ENCODE data around the gene RAB18. TPM values are rescaled to one million over a fixed set of nuclear protein-coding genes. Genes with fewer than 3 reads are reported as not detected.

Gene RAB18
- total and polyA plus RNA-seq, 2 of the 8 experiments (the other 6 are each of a cell fraction or from before 2014, with no cell fraction given) = 14.7 to 69.7 TPM

GRCh38 chr10:27540672-27541071, 36.6 kb downstream of the RAB18 start:
- Histone ChIP-seq H3K14ac (ENCODE audit: insufficient read length) (no peak overlapping the region), H2BK12ac (ENCODE audit: low read depth, low read length) (no peak overlapping the region), H4K20me1 (replicated peaks in 1 of 2; ENCODE audit: control insufficient read depth in 1 of 2, insufficient read depth in 2 of 2, low read length in 2 of 2) (no peaks in the 10 kb centered on the region), H4K5ac (ENCODE audit: insufficient read length, low read depth, low read length) (no peak overlapping the region), H3K56ac (replicated peaks; ENCODE audit: insufficient read length, low read depth, low read length) (no peak overlapping the region), H3K4me1 (replicated peaks in 1 of 4; ENCODE audit: control insufficient read depth in 3 of 4, insufficient read depth in 4 of 4, low read length in 3 of 4) (no peaks in the 10 kb centered on the region), H3K27me3 (replicated peaks in 1 of 4; ENCODE audit: control insufficient read depth in 3 of 4, extremely low read depth in 1 of 4, insufficient read depth in 3 of 4, low read length in 3 of 4) (no peaks in the 10 kb centered on the region), H3K9me3 (ENCODE audit: insufficient read depth in 2 of 2, low read depth in 1 of 2, low read length in 1 of 2) (no peaks in the 10 kb centered on the region), H3K79me2 (ENCODE audit: control insufficient read depth in 1 of 2, insufficient read depth in 2 of 2, low read length in 2 of 2) (no peaks in the 10 kb centered on the region), H2BK20ac (ENCODE audit: low read length) (no peak overlapping the region), H3K4me3 (ENCODE audit: extremely low read depth in 1 of 4, insufficient read depth in 2 of 4, low read depth in 3 of 4, low read length in 4 of 4) (no peak overlapping the region), H2BK5ac (ENCODE audit: low read depth, low read length) (no peak overlapping the region), H3K9ac (replicated peaks in 1 of 4; ENCODE audit: extremely low read depth in 1 of 4, low read depth in 3 of 4, low read length in 3 of 4) (no peak overlapping the region), H3K36me3 (ENCODE audit: control insufficient read depth in 2 of 4, insufficient read depth in 4 of 4, low read length in 3 of 4) (peaks cover 0 to 20% (median 2%) of the 10 kb centered on the region in 4 experiments; a peak in 1 of 8 replicates), H4K8ac (ENCODE audit: extremely low read depth, insufficient read depth, low read length) (no peak overlapping the region), H2BK15ac (ENCODE audit: low read length) (no peak overlapping the region), H2AK5ac (ENCODE audit: low read depth, low read length) (no peak overlapping the region), H3K4me2 (ENCODE audit: insufficient read depth in 1 of 2, low read depth in 2 of 2, low read length in 2 of 2) (no peak overlapping the region), H3K79me1 (ENCODE audit: low read depth, low read length) (no peaks in the 10 kb centered on the region), H3K4ac (replicated peaks; ENCODE audit: insufficient read length, low read depth, low read length) (no peak overlapping the region), H3K23ac (ENCODE audit: insufficient read length) (no peak overlapping the region), H3K18ac (ENCODE audit: extremely low read depth, low read length) (no peak overlapping the region), H4K91ac (replicated peaks; ENCODE audit: insufficient read length, low read length) (no peak overlapping the region), H2BK120ac (replicated peaks; ENCODE audit: low read depth, low read length) (no peak overlapping the region), H3K27ac (ENCODE audit: low read depth, low read length) (no peak overlapping the region), H3K23me2 (ENCODE audit: low read depth, low read length) (no peaks in the 10 kb centered on the region), H2AFZ (ENCODE audit: low read length) (no peak overlapping the region)
- FAIRE-seq = no peak
- CTCF ChIA-PET (ENCODE audit: partially characterized antibody) = interaction anchor here (1.1 kb wide), 1 partner anchor 169 kb away, joined by 3 read pairs; no protein-coding TSS in a partner anchor
- no peak for TF ChIP-seq SRF (IDR thresholded peaks at IDR 0.05; ENCODE audit: low read depth, low read length)
- DNase-seq (ENCODE audit: low read depth in 1 of 2, low spot score in 2 of 2) = no peak
- WGBS, 2 experiments (ENCODE audit: extremely low coverage in 1 of 2, insufficient coverage in 1 of 2, insufficient read length in 1 of 2, insufficient replicate concordance in 2 of 2, low coverage in 1 of 2, low lambda C conversion rate in 2 of 2, missing lambda C conversion rate in 1 of 2) = 100% methylated on average over 1 of the region's 1 CpG; no CpG with 5 or more reads in 1 of the 2 experiments
- POLR2A ChIA-PET (ENCODE audit: partially characterized antibody) = interaction anchor here (1.2 kb wide), 1 partner anchor 17 kb away, joined by 3 read pairs; no protein-coding TSS in a partner anchor
